Measurements from ENCODE around the gene LUZP1. TPM values are rescaled to one million over a fixed set of nuclear protein-coding genes. Genes with fewer than 3 reads are reported as not detected.

LUZP1 gene
- total RNA-seq, 4 donors from 2014 or later: 22.3 to 38.4 (median 30.3) TPM

DNA sequence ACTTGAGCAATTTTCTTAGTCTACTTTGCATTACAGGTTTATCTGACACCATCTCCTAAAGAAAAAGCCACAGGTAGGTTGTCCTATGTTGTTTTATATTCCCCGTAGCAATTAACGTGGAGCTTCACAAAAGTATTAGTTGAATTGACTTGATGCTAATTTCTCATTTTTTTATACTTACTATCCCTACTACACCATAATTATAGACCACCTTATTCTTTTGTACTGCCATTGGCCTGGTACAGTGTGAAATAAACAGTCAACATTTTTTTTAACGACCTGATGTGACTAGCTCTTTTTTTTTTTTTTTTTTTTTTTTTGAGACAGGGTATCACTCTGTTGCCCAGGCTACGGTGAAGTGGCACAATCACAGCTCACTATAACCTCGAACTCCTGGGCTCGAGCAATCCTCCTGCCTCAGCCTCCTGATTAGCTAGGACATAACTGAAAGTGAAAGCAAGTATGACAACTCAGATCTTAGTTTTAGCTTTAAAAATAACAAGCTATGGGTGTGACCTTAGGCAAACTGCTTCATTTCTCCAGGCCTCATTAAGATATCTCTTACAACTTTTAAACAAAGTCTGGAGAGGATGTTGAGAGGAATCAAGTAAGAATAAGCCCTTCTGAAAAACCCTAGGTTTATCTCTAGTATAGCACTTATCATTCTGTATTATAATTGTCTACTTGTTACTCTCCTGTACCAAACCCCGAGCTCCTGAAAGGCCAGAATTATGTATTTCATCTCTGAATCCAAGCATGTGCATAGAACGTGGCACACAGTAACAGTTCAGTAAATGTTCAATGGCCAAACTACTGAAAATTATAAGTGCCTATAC, 49.5 kb downstream of the LUZP1 start:
- H3K27ac ChIP-seq: peak overlapping the region in 3 of 4 donors; percentile 8 to 58 (median 53)
- peaks cover 9 to 89% (median 15%) of the 10 kb centered on the region in 3 donors for H3K4me1 ChIP-seq
- no peak overlapping the region for H3K4me3 ChIP-seq
- no peaks in the 10 kb centered on the region for H3K36me3 ChIP-seq
- TF ChIP-seq EP300 (IDR thresholded peaks at IDR 0.05): no peak
- no peak for TF ChIP-seq POLR2A (IDR thresholded peaks at IDR 0.05)
- TF ChIP-seq, protein P1, sequence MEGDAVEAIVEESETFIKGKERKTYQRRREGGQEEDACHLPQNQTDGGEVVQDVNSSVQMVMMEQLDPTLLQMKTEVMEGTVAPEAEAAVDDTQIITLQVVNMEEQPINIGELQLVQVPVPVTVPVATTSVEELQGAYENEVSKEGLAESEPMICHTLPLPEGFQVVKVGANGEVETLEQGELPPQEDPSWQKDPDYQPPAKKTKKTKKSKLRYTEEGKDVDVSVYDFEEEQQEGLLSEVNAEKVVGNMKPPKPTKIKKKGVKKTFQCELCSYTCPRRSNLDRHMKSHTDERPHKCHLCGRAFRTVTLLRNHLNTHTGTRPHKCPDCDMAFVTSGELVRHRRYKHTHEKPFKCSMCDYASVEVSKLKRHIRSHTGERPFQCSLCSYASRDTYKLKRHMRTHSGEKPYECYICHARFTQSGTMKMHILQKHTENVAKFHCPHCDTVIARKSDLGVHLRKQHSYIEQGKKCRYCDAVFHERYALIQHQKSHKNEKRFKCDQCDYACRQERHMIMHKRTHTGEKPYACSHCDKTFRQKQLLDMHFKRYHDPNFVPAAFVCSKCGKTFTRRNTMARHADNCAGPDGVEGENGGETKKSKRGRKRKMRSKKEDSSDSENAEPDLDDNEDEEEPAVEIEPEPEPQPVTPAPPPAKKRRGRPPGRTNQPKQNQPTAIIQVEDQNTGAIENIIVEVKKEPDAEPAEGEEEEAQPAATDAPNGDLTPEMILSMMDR (IDR thresholded peaks at IDR 0.05): no peak
- no peak for TF ChIP-seq POLR2AphosphoS5 (IDR thresholded peaks at IDR 0.05)
- 52 to 65% methylated on average over 5 to 6 of the region's 8 CpGs for WGBS, 2 donors (ENCODE audit: low coverage in 1 of 2)
- H3K9me3 ChIP-seq: no peaks in the 10 kb centered on the region
- H3K27me3 ChIP-seq: no peaks in the 10 kb centered on the region
- ATAC-seq: no peak

DNA sequence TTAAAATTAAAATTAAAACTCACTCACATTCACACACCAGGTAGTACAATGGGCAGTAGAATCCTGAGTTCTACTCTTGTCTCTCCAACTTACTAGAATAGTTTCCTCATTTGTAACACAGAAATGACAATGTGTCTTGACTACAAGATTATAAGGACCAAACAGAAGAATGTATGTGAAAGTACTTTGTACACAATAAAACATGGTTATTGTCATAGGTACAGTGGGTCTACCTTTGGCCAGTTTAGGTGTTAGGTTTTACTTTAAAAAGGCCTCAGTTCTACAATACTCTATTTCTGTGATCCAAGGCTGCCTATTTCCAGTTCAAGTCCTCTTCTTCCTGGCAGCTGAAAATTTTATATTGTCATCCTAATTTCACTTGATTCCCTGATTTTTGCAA, 50.2 kb downstream of the LUZP1 start:
- H3K36me3 ChIP-seq: no peaks in the 10 kb centered on the region
- H3K9me3 ChIP-seq: no peaks in the 10 kb centered on the region
- H3K4me3 ChIP-seq: no peak overlapping the region
- H3K27me3 ChIP-seq: no peaks in the 10 kb centered on the region
- TF ChIP-seq EP300 (IDR thresholded peaks at IDR 0.05) (no peak), POLR2A (IDR thresholded peaks at IDR 0.05) (no peak), POLR2AphosphoS5 (IDR thresholded peaks at IDR 0.05) (no peak)
- TF ChIP-seq, protein P1 (IDR thresholded peaks at IDR 0.05): no peak
- peaks cover 9 to 89% (median 16%) of the 10 kb centered on the region in 3 donors for H3K4me1 ChIP-seq
- no peak for ATAC-seq
- H3K27ac ChIP-seq: no peak overlapping the region

DNA sequence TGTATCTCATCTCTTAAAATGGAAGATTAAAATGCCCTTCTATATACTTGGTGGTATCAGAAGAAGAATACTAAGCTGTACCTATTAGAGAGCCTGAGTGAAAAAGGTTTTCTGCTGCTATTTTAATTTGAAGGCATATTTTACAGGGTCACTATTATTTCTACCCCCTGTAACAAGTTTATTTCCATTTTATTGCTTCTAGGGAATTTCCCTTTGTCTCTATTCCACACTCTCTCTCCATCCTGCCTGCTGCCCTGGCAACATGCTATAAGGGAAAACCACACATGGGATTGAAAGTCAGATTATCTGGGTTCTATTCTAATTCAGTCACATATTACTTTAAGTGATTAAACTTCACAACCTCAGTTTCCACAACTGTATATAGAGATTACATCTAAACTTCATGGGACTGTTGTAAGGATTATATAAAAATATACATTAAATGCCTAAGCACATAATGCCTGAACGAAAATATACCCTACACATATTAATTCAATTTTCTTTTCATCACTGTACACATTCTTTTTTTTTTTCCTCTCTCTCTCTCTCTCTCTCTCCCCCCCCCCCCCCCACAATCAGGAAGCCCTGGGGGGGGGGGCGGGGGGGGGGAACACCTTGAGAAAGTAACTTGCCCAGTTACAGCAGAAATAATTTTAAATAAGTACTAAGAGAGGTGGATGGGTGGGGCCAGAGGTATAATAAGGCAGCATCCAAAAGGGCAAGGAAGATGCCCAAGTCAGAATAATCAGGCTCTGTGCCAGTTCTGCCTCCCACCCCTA, 51.5 kb downstream of the LUZP1 start:
- Histone ChIP-seq H3K36me3 (no peaks in the 10 kb centered on the region), H3K27me3 (no peaks in the 10 kb centered on the region), H3K4me1 (peaks cover 3 to 89% (median 11%) of the 10 kb centered on the region in 3 donors), H3K9me3 (no peaks in the 10 kb centered on the region), H3K27ac (no peak overlapping the region), H3K4me3 (no peak overlapping the region)
- no peak for ATAC-seq
- TF ChIP-seq POLR2AphosphoS5 (IDR thresholded peaks at IDR 0.05) (no peak), POLR2A (IDR thresholded peaks at IDR 0.05) (no peak), EP300 (IDR thresholded peaks at IDR 0.05) (no peak)
- TF ChIP-seq, protein P1 (IDR thresholded peaks at IDR 0.05): no peak
- 38 to 83% methylated on average over 1 to 2 of the region's 2 CpGs for WGBS, 2 donors (ENCODE audit: low coverage in 1 of 2)

DNA sequence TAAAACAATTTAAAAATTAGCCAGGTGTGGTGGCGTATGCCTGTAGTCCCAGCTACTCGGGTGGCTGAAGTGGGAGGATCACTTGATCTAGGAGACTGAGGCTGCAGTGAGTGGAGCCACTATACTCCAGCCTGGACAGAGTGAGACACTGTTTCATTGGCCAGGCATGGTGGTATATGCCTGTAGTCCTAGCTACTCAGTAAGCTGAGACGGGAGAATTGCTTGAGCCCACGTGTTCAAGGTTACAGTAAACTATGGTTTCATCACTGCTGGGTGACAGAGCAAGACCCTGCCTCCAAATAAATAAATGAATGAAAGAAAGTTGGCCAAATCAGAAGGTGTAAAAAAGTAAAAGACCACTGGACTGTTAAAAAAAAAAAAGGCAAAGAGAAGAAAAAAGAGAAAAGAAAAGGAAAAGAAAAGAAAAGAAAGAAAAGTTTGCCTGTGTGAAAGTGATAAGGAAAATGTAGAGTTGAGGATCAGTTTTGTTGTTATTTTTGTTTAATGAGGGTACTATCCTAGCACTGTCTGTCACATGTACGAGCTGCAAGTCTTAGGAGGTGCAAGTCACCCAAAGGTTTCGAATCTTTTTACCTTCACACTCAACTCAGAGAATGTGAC, 52.3 kb downstream of the LUZP1 start:
- TF ChIP-seq POLR2A (IDR thresholded peaks at IDR 0.05) (no peak), EP300 (IDR thresholded peaks at IDR 0.05) (no peak), POLR2AphosphoS5 (IDR thresholded peaks at IDR 0.05) (no peak)
- TF ChIP-seq, protein P1 (IDR thresholded peaks at IDR 0.05): no peak
- ATAC-seq: no peak
- 72 to 85% methylated on average over 2 to 6 of the region's 6 CpGs for WGBS, 2 donors (ENCODE audit: low coverage in 1 of 2)
- Histone ChIP-seq H3K27me3 (no peaks in the 10 kb centered on the region), H3K36me3 (no peaks in the 10 kb centered on the region), H3K9me3 (no peaks in the 10 kb centered on the region), H3K27ac (no peak overlapping the region), H3K4me3 (no peak overlapping the region), H3K4me1 (peaks cover 3 to 87% (median 13%) of the 10 kb centered on the region in 3 donors)

Measured in gastroesophageal sphincter (tissue), 4 donors.